ENCODE data around the gene EXO5. TPM values are rescaled to one million over a fixed set of nuclear protein-coding genes. Genes with fewer than 3 reads are reported as not detected.
"Not testable (repeated sequence)": the region's sequence is repeated elsewhere in the genome, so short reads cannot be mapped to it uniquely, and the experiment has no call there.

EXO5 gene
- total RNA-seq, 1 experiment from 2014 or later, result 13.4 TPM

DNA sequence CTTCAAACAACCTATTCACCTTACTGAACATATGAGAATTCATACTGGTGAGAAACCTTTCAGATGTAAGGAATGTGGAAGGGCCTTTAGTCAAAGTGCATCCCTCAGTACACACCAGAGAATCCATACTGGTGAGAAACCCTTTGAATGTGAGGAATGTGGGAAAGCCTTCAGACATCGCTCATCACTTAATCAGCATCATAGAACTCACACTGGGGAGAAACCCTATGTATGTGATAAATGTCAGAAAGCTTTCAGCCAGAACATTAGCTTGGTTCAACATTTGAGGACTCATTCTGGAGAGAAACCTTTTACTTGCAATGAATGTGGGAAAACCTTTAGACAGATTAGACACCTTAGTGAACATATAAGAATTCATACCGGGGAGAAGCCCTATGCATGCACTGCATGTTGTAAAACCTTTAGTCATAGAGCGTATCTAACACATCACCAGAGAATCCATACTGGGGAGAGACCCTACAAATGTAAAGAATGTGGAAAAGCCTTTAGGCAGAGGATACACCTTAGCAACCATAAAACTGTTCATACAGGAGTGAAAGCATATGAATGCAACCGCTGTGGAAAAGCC, 13.2 kb upstream of the EXO5 start:
- no peak overlapping the region for H2AFZ ChIP-seq (ENCODE audit: low read length)
- no peak for DNase-seq
- no peak for TF ChIP-seq CTCF (conservative IDR thresholded peaks at IDR 0.05)
- H3K23me2 ChIP-seq (ENCODE audit: insufficient read length, low read depth, low read length, poor library complexity, severe bottlenecking), result no peaks in the 10 kb centered on the region
- no peak overlapping the region for H3K9ac ChIP-seq (ENCODE audit: extremely low read depth, insufficient read length, low read length)
- Mint-ChIP-seq H3K27ac (no peak overlapping the region), H3K36me3 (ENCODE audit: insufficient read depth in 1 of 3, low read depth in 3 of 3) (peaks cover 58 to 83% (median 76%) of the 10 kb centered on the region in 3 experiments), H3K27me3 (ENCODE audit: low read depth) (no peaks in the 10 kb centered on the region), H3K4me1 (no peaks in the 10 kb centered on the region), H3K9me3 (peaks cover 46 to 62% of the 10 kb centered on the region in 2 experiments), H3K4me3 (no peak overlapping the region)
- no peak overlapping the region for H4K91ac ChIP-seq (ENCODE audit: insufficient read length, low read depth, low read length)
- H2BK20ac ChIP-seq (ENCODE audit: low read depth, low read length, poor library complexity, severe bottlenecking), result no peak overlapping the region
- no peak overlapping the region for H3T11ph ChIP-seq (ENCODE audit: low read length)
- no peaks in the 10 kb centered on the region for H3K27me3 ChIP-seq (ENCODE audit: insufficient read depth, low read length)
- no peak overlapping the region for H3K14ac ChIP-seq (ENCODE audit: insufficient read depth, low read length)
- no peak overlapping the region for H3K4me2 ChIP-seq (ENCODE audit: insufficient read depth, insufficient read length, low read length)
- H2AK5ac ChIP-seq (ENCODE audit: insufficient read length, low read length), result no peak overlapping the region
- H4K8ac ChIP-seq (replicated peaks; ENCODE audit: insufficient read length, low read depth, low read length), result no peak overlapping the region
- no peaks in the 10 kb centered on the region for H3K79me2 ChIP-seq (ENCODE audit: insufficient read depth, low read length)
- H3K4ac ChIP-seq (ENCODE audit: low read depth, low read length), result no peak overlapping the region
- H2BK120ac ChIP-seq (ENCODE audit: low read depth, low read length, poor library complexity, severe bottlenecking), result no peak overlapping the region
- no peak overlapping the region for H2BK15ac ChIP-seq (ENCODE audit: low read depth, low read length)
- H3K79me1 ChIP-seq (ENCODE audit: insufficient read depth, low read depth, low read length, poor library complexity, severe bottlenecking), result no peaks in the 10 kb centered on the region
- no peaks in the 10 kb centered on the region for H4K20me1 ChIP-seq (ENCODE audit: control insufficient read depth, insufficient read depth, insufficient read length)
- no peak overlapping the region for H3K18ac ChIP-seq (ENCODE audit: insufficient read length, low read depth, low read length)
- H3K23ac ChIP-seq (ENCODE audit: insufficient read length, low read depth, low read length), result no peak overlapping the region
- peaks cover 15% of the 10 kb centered on the region for H3K9me3 ChIP-seq (ENCODE audit: control insufficient read depth, low read depth, low read length)
- no peak overlapping the region for H2BK12ac ChIP-seq (ENCODE audit: insufficient read length, low read depth, low read length)
- H3K27ac ChIP-seq (ENCODE audit: insufficient read length, low read depth, low read length), result no peak overlapping the region
- H3K56ac ChIP-seq (ENCODE audit: insufficient read length, low read depth, low read length), result no peak overlapping the region
- no peak overlapping the region for H2BK5ac ChIP-seq (ENCODE audit: insufficient read length, low read length)
- H3K4me1 ChIP-seq (ENCODE audit: insufficient read depth, low read length), result no peaks in the 10 kb centered on the region
- no peak overlapping the region for H4K5ac ChIP-seq (ENCODE audit: insufficient read length, low read depth, low read length)
- WGBS (ENCODE audit: extremely low coverage, insufficient read length, low lambda C conversion rate), result no CpG with 5 or more reads among the region's 4 CpGs

DNA sequence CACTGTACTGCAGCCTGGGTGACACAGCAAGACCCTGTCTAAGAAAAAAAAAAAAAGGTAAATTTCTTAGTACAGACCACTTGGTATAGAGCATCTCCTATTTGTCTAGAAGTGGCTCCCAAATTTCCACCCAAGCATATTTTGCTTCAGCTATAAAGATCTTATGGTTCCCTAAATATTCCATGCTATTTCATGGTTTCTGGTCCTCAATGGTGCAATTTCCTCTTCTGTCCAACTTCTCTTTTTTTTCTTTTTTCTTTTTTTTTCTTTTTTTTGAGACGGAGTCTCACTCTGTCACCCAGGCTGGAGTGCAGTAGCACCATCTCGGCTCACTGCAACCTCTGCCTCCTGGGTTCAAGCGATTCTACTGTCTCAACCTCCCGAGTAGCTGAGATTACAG, 5.9 kb upstream of the EXO5 start:
- Mint-ChIP-seq H3K9me3 (peaks cover 36 to 54% of the 10 kb centered on the region in 2 experiments), H3K36me3 (ENCODE audit: insufficient read depth in 1 of 3, low read depth in 3 of 3) (peaks cover 31 to 56% (median 38%) of the 10 kb centered on the region in 3 experiments)
- H3K27ac ChIP-seq (ENCODE audit: insufficient read length, low read depth, low read length); H3K79me1 ChIP-seq (ENCODE audit: insufficient read depth, low read depth, low read length, poor library complexity, severe bottlenecking); H3K14ac ChIP-seq (ENCODE audit: insufficient read depth, low read length); H3K9me3 ChIP-seq (ENCODE audit: control insufficient read depth, low read depth, low read length); H3K27me3 Mint-ChIP-seq (ENCODE audit: low read depth); H3K56ac ChIP-seq (ENCODE audit: insufficient read length, low read depth, low read length); H4K5ac ChIP-seq (ENCODE audit: insufficient read length, low read depth, low read length); H2BK20ac ChIP-seq (ENCODE audit: low read depth, low read length, poor library complexity, severe bottlenecking); H2BK15ac ChIP-seq (ENCODE audit: low read depth, low read length); H4K20me1 ChIP-seq (ENCODE audit: control insufficient read depth, insufficient read depth, insufficient read length); H3K9ac ChIP-seq (ENCODE audit: extremely low read depth, insufficient read length, low read length); H2BK5ac ChIP-seq (ENCODE audit: insufficient read length, low read length); H2BK12ac ChIP-seq (ENCODE audit: insufficient read length, low read depth, low read length); H3K4me3 Mint-ChIP-seq; H3K23me2 ChIP-seq (ENCODE audit: insufficient read length, low read depth, low read length, poor library complexity, severe bottlenecking); H3K27me3 ChIP-seq (ENCODE audit: insufficient read depth, low read length); H3K23ac ChIP-seq (ENCODE audit: insufficient read length, low read depth, low read length); H2AFZ ChIP-seq (ENCODE audit: low read length); H3K4me1 ChIP-seq (ENCODE audit: insufficient read depth, low read length); H3K4me2 ChIP-seq (ENCODE audit: insufficient read depth, insufficient read length, low read length); H4K8ac ChIP-seq (replicated peaks; ENCODE audit: insufficient read length, low read depth, low read length); H3T11ph ChIP-seq (ENCODE audit: low read length); H3K27ac Mint-ChIP-seq; H3K4ac ChIP-seq (ENCODE audit: low read depth, low read length); DNase-seq; H3K18ac ChIP-seq (ENCODE audit: insufficient read length, low read depth, low read length); H3K79me2 ChIP-seq (ENCODE audit: insufficient read depth, low read length); H3K4me1 Mint-ChIP-seq; H2AK5ac ChIP-seq (ENCODE audit: insufficient read length, low read length); H4K91ac ChIP-seq (ENCODE audit: insufficient read length, low read depth, low read length); H2BK120ac ChIP-seq (ENCODE audit: low read depth, low read length, poor library complexity, severe bottlenecking): not testable (repeated sequence)
- WGBS (ENCODE audit: extremely low coverage, insufficient read length, low lambda C conversion rate), result no CpG with 5 or more reads among the region's 4 CpGs
